NOMO-1 treated with DMSO at 0.1 percent for 48 hours (cell line): Measurements from ENCODE around the gene FASTKD3.
"Not testable (repeated sequence)": the region's sequence is repeated elsewhere in the genome, so short reads cannot be mapped to it uniquely, and the experiment has no call there.

ENCODE experiments used
- DNase-seq: peaks from one replicate; lab custom pipeline; 2025; ENCODE audit not compliant: unreplicated experiment; lab: John Stamatoyannopoulos, UW

FASTKD3 gene, protein sequence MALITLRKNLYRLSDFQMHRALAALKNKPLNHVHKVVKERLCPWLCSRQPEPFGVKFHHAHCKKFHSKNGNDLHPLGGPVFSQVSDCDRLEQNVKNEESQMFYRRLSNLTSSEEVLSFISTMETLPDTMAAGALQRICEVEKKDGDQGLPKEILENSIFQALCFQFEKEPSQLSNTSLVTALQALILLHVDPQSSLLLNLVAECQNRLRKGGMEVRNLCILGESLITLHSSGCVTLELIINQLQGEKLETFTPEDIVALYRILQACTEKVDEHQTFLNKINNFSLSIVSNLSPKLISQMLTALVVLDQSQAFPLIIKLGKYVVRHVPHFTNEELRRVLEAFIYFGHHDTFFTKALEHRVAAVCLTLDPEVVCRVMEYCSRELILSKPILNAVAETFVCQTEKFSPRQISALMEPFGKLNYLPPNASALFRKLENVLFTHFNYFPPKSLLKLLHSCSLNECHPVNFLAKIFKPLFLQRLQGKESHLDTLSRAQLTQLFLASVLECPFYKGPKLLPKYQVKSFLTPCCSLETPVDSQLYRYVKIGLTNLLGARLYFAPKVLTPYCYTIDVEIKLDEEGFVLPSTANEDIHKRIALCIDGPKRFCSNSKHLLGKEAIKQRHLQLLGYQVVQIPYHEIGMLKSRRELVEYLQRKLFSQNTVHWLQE

DNA sequence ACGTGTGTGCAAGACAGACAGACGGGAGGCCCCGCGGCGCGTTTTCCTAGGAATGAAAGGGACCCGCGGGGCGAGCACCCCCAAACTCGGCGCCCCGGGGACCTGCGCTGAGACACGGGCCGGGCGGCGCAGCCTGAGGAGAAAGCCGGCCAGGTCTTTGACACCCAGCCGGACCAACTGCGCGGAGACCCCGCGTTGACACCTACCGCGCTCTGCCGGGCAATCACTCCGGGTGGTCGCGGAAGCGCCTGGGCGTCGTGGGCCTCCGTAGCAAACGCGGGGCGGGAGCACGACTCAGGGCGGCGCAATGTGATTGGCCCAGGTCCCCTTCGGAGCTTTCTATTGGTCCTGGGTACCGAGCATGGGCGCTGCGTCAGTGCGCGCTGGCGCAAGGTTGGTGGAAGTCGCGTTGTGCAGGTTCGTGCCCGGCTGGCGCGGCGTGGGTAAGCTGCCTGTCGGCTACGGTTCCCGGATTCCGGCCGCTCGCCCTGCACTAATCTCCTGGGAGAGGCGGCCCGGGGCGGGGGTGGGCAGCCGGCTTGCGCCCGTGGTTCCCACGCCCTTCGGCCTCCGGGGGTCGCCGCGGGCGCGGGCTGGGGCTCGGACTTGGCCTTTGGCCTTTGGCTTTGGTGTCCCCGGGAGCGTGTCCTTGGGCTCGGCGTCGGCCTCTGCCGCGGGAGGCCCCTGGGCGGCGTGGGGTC, at the start of gene FASTKD3, which contains the start of gene MTRR:
Gene FASTKD3, minus strand, starts transcription at position 259 of the 701 bp plus-strand sequence. CDS start 948 bp downstream, outside the sequence.
Gene MTRR, plus strand, starts transcription at position 376 of the 701 bp plus-strand sequence. CDS start 1,647 bp downstream, outside the sequence.
- peak; percentile 99 for DNase-seq

DNA sequence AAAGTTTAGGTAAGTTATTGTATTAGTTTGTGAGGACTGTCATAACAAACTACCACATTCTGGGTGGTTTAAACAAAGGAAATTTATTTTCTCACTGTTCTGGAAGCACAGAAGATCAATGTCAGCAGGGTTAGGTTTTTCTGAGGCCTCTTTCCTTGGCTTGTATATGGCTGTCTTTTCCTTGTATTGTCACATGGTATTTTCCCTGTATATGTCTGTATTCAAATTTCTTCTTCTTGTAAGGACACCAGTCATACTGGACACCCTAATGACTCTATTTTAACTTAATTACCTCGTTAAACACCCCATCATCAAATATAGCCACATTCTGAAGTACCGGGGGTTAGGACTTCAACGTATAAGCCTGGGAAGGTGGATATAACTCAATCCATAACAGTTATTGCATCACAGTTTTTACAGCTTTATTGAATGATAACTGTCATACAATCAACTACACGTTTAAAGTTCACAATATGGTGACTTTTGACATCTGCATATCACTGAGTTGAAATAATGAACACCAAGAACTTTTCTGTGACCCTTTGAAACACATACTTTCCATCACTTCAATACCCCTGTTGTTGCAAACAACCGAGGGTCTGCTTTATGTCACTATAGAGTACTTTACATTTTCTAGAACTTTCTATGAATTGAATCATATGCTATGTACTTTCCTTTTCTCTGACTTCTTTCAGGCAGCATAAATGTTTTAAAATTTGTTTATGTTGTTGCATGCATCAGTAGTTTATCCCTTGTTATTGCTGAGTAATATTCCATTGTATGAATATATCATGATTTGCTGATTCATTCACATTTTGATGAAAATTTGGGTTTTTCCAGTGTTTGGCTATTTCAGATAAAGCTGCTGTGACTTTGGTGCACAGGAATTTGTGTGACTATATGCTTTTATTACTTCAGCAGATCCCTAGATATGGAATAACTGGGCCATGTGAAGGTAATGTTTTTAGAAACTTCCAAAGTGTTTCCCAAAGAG, 48.6 kb upstream of the FASTKD3 start:
- no peak for DNase-seq

DNA sequence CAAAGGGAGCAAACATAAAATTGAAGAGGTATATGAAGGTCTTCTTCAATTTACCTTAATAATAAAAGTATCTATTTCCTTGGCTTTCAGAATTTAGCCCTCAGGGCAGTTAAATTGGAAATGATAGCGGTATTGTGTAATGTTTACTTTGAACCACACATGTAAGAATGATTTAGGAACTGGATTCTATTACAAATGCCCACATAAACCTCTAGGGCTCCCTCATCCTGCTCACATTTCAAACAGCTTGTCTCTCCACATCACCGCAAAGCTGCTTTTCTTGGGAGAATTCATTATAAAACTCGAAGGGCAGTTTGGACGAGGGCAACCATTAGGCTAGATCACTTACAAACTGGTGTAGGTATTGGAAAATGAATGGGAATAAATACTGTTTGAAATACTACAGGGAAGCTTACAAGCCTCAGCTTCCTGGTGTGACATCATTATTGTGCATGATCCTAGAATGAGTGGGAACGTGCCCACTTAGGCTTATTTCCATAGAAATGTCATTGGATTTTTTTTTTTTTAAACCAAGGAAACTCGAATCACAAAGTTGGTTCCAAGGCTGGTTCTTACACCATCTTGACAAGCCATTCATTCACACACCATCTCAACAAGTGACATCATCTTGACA, 47.5 kb upstream of the FASTKD3 start:
- peak; percentile 55 for DNase-seq

DNA sequence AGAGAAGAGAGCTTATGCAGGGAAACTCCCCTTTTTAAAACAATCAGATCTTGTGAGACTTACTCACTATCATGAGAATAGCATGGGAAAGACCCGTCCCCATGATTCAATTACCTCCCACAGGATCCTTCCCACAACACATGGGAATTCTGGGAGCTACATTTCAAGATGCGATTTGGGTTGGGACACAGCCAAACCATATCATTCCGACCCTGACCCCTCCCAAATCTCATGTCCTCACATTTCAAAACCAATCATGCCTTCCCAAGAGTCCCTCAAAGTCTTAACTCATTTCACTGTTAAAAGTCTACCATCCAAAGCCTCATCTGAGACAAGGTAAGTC, 42.6 kb upstream of the FASTKD3 start:
- not testable (repeated sequence) for DNase-seq

DNA sequence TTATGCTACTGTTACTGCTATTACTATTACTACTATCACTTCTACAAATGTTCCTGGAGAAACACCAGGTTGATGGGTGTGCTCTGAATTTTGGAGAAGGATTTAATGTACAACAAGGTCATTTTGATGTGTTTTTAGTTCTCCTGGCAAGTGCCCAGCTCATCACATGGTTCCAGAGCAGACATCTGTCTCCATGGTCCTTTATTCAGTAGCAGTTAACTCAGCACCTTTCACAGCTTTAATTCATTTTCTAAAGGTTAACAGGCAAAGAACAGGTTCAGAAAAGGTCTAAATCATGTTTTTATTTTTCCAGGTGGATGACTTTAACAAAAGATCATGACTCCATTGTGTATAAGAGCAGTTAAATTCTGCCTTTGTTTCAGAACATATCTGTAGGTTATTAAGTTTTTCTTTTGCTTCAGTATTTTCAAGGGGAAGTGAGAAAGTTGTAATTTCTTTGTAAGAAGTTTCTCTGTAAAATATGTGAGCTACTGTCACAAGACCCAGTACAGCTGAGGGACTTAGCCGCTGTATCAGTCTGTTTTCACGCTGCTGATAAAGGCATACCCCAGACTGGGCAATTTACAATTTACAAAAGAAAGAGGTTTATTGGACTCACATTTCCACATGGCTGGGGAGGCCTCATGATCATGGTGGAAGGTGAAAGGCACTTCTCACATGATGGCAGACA, 42.1 kb upstream of the FASTKD3 start:
- no peak for DNase-seq

DNA sequence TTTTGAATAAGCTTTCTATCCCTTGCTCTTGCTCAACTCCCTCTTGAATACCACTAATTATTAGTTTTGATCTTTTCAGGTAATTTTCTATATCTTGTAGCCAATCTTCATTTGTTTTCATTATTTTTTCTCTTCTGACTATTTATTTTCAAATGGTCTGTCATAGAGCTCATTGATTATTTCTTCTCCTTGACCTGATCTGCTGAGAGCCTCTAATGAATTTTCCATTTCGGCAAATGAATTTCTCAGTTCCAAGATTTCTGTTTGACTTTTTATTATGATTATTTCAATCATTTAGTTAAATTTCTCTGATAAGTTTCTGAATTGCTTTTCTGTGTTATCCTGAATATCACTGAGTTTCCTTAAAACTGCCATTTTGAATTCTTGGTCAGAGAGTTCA, 39.5 kb upstream of the FASTKD3 start:
- no peak for DNase-seq

DNA sequence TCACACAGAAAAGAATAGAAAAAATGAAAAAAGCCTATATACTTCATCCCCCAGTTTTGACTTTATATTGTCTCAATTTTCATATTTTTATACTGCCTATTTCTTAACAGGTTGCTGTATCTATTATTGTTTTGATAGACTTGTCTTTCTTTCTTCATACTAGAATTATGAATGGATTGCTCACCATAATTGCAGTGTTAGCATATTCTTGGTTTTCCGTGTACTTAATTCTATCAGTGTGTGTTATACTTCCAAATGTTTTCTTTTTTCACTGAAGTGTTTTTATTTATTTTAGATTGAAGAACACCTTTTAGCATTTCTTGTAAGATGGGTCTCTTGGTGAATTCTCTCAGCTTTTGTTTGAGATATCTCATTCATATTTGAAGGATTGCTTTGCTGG, 38.8 kb upstream of the FASTKD3 start:
- DNase-seq: no peak

DNA sequence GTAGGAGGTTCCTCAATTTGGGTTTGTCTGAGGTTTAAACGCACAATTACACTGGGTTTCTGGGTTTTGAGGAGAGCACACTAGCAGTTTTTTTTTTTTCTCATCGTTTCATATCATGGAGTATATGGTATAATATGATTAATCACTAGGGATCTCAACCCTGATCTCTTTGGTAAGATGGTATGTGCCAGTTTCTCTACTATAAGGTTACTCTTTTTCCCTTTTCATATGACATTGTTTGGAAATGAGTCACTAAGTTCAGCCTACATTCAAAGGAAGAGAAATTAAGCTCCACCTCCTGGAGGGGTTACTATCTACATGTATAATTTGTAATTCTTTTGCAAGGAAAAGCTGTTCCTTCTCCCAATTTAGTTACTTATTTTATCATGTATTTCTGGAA, 35.3 kb upstream of the FASTKD3 start:
- DNase-seq: no peak

DNA sequence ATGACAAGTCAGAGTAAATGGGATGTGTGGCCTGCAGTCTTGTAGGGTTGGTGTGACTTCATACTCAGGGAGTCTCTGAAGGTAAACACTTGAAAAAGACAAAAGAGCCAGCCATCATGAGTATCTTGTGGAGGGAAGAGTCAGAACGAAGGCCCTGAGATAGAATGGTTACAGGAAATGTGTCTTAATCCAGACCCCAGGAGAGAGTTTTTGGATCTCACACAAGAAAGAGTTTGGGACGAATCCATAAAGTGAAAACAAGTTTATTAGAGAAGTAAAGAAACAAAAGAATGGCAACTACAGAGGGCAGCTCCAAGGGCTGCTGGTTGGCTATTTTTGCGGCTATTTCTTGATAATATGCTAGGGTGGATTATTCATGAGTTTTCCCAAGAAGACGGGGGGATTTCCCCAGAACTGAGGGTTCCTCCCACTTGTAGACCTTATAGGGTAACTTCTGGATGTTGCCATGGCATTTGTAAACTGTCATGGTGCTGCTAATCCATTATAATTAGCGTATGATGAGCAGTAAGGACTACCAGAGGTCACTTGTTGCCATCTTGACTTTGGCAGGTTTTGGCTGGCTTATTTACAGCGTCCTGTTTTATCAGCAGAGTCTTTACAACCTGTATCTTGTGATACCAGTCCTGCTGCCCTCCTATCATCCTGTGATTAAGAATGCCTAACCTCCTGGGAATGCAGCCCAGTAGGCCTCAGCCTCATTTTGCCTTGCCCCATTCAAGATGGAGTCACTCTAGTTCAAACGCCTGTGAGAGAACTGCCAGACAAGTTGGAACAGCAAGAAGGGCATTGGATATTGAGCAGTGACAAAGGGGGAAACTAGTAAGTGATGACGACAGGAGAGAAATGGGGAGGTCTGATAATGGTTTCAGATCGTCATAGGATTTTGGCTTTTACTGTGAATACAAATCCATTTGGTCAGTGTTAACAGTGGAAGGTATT, 34.1 kb upstream of the FASTKD3 start:
- DNase-seq: no peak

DNA sequence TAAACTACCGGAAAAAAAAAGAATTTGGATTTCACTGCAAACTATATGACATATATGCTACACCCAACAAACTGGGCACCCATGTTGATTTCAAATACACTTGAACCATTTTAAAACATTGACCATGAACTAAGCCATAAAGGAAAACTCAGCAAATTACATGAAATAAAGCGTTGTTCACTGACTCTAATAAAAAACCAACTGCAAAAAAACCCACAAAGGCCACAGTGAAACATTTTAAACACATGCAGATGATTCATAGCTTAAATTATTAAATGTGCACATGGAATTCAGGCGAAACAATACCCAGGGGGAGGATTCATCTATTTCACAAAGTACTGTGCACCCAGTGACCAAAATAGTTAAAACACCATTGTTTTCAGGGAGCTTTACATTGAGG, 33.4 kb upstream of the FASTKD3 start:
- no peak for DNase-seq

DNA sequence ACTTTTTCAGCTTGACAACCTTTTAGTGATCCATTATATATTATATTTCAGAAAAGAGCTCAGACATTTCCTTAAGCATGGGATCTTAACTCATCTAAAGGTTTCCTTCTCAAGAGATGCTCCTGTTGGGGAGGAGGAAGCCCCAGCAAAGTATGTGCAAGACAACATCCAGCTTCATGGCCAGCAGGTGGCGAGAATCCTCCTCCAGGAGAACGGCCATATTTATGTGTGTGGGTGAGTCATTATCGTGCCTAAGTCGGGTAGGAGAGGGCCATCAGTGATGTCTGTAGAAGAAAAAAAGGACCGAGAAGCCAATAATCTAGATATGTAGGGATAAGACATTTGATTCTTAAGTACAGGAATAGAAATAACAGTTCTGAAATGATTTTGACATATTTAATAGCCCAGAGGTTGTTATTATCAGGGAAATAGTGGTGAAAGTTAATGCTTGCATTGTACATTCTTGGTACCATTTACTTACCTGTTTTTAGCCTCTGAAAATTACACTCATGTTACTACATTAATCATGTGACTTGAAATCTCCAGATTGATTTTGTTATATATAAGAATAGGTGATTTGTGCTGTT, 28.3 kb upstream of the FASTKD3 start:
- peak; percentile 63 for DNase-seq

DNA sequence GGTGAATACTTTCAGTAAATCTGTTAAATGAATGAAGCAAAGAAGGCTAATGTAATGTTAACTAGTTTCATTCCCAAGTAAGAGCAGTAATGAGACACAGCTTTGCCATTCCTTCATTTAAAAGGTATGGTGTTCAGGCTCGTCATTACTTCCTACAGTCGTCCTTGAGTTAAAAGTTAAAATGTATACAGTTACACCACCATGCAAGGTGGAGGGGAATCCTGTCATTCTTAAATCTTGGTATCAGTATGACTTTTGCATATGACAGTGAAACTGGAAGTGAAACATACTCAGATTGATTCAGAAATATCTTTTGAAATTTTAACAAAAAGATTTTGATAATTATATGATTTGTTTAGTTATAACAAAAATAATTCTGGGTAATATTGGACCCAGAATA, 26.0 kb upstream of the FASTKD3 start:
- DNase-seq: no peak

DNA sequence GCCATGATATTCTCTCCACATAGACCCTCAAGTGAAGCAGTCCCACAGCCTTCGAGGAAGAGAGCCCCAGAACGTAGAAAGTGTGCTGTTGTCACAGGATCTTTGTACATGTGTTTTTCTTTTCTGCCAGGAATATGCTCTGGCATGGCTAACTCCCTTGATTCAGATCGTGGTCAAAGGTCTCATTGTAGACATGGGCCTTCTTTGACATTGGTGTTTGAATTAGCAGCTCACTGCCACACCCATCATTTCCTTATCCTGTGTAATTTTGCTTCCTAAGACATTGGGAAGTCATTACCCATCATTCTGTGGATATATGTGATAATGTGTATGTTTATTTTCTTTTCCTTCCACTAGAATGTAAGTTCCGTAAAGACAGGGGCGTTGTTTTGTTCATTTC, 25.6 kb upstream of the FASTKD3 start:
- DNase-seq: no peak

DNA sequence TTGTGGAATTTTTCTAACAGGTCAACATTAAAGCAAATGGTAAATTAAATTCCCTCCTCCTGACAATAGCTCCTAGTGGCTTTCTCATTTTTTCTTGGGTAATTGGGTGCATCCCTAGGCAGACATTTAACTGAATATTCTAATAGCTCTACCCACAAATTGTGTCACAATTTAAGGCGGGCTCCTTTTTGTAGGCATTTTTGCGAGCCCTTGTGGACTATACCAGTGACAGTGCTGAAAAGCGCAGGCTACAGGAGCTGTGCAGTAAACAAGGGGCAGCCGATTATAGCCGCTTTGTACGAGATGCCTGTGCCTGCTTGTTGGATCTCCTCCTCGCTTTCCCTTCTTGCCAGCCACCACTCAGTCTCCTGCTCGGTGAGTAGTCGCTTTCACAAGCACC, 20.1 kb upstream of the FASTKD3 start:
- DNase-seq: no peak

DNA sequence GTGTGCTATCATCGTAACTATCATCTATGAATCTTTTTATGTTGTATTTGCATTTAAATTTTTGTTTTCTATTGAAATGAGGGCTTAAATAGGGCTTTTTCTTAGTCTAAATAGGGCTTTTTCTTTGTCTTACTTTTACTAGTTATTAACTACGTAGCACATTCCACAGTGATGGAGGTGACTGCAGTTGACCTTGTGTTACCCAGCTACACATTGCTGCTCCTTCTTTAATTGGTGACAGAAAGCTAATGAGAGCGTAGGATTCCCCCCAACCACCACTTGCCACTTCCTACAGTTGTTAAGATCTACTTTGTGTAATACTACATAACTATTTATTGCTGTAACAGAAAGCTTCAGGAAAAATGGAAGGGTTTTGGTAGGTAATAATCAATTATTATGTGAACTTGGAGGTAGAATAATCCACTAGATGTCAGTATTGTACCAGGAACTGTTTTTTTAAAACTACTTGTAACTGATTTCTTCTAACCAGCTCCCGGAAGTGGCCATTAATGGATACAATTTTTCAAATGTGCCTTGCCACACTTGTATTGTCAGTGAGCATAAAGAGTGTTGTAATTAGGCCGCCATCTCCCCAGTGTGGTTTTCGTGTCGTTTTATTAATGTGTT, 18.1 kb upstream of the FASTKD3 start:
- peak; percentile 59 for DNase-seq

DNA sequence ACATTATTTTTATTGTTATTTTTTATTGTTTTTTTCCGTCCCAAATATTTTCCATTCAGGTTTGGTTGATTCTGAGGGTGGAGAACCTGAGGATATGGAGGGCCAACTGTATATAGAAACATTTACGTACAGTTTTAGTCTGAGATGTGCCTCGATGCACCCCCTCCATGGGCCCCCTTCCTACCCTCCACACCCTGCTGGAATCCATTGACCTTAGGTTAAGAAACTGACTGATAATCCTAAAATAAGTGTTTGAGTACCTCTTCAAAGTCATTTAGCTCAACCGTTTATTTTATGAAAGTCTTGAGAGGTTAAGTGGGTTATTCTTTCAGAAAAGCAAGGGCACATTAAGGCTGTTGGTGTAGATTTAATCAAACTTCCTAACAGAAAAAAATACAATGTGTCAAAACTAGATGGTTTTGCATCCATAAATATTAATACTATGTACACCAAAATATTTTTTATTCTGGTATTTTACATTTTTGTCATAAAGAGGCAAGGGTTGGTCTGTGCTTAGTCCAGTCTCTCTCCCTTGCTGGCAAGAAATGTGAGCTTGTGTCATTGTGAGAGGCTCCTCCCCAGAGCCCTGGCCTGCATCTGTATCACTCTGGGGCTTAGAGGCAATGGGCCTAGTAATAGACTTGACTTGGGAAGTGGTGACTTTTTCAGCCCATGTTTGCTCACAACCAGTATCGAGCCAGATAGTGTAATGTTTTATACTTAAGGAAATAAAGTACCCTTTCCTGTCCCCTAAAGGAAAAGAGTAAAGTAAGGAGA, 15.8 kb upstream of the FASTKD3 start:
- no peak for DNase-seq

DNA sequence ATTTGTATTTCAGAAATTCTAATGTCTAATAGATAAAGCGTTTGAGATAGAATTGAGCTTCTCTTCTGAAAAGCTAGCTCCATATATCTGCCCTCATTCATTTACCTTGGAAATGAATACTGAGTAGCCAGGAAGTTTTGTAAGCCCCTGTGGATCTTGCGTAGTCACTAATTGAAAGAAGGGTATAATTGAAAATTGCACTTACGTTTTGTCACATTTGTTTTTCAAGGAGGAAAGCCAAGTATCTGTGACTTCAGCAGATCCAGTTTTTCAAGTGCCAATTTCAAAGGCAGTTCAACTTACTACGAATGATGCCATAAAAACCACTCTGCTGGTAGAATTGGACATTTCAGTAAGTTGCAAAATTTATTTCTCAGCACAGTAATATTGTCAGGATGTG, 14.1 kb upstream of the FASTKD3 start:
- DNase-seq: peak; percentile 13
